AG09309 (cell line): Measurements from ENCODE around the gene SYCE1L.
"Not testable (repeated sequence)": the region's sequence is repeated elsewhere in the genome, so short reads cannot be mapped to it uniquely, and the experiment has no call there.

Source experiments
- DNase-seq: peaks from one replicate; pipeline ENCODE4 v3.0.0-alpha.2; 2010; ENCODE audit warnings: low read depth
- H3K4me3 ChIP-seq: 2 replicates; pipeline ENCODE4 v1.5.1; 2011; ENCODE audit warnings: mild to moderate bottlenecking, low read depth, low read length, moderate library complexity; ENCODE audit not compliant: control insufficient read depth
- TF ChIP-seq, protein P1 (sequence below): IDR thresholded peaks from 2 replicates; pipeline ENCODE4 v1.5.1; 2011; ENCODE audit warnings: mild to moderate bottlenecking, low read depth, low read length, inconsistent platforms; ENCODE audit not compliant: insufficient read depth, control insufficient read depth; ENCODE audit errors: missing control alignments

The SYCE1L gene

DNA sequence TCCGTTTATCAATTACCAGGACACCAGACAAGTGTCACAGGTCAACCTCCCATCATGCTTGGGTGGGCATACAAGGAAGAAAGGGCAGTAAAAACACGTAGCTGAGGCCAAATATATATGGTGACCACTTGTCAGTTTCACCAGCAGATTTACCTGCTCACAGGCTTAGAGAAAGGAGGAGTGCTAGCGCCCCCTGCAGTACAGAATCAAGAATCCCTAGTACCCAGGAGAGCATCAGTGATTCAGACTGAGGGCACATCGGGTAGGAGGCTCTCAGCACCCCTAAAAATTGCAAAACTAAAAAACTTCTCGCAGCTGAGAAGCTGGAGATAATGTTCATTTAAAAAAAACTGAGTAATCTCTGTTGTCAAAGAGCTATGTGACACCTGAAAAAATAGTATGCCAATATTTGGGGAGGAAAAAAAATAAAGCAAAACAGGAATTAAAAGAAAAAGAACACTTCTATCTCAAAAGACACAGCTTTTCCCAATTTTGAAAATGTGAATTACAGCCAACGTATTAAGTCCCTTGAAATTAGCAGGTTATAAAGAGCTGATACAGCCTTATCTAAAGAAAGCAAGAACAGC is 29.5 kb upstream of the SYCE1L start:
- no peak overlapping the region for H3K4me3 ChIP-seq
- no peak for DNase-seq
- TF ChIP-seq, protein P1, sequence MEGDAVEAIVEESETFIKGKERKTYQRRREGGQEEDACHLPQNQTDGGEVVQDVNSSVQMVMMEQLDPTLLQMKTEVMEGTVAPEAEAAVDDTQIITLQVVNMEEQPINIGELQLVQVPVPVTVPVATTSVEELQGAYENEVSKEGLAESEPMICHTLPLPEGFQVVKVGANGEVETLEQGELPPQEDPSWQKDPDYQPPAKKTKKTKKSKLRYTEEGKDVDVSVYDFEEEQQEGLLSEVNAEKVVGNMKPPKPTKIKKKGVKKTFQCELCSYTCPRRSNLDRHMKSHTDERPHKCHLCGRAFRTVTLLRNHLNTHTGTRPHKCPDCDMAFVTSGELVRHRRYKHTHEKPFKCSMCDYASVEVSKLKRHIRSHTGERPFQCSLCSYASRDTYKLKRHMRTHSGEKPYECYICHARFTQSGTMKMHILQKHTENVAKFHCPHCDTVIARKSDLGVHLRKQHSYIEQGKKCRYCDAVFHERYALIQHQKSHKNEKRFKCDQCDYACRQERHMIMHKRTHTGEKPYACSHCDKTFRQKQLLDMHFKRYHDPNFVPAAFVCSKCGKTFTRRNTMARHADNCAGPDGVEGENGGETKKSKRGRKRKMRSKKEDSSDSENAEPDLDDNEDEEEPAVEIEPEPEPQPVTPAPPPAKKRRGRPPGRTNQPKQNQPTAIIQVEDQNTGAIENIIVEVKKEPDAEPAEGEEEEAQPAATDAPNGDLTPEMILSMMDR, result peak; percentile 72

DNA sequence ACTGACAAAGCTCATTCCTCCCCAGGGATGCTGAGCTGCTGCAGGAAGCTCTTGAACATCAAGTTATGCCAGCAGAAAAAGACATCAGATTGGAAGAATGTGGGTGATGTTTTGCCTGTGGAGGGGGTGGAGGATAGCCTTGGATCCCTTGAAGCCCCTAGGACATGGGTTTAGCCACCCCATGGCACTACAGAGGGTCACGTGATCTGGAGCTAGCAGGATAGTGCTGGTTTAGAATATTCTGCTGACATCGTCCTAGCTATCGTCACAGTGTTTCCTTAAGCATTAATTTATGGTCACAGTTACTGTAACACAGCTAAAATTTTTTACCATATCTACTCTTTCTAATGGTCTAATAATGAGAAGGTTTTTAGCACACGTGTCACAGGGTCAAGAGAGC is 28.4 kb upstream of the SYCE1L start:
- TF ChIP-seq, protein P1, result no peak
- DNase-seq, result no peak
- H3K4me3 ChIP-seq, result no peak overlapping the region

DNA sequence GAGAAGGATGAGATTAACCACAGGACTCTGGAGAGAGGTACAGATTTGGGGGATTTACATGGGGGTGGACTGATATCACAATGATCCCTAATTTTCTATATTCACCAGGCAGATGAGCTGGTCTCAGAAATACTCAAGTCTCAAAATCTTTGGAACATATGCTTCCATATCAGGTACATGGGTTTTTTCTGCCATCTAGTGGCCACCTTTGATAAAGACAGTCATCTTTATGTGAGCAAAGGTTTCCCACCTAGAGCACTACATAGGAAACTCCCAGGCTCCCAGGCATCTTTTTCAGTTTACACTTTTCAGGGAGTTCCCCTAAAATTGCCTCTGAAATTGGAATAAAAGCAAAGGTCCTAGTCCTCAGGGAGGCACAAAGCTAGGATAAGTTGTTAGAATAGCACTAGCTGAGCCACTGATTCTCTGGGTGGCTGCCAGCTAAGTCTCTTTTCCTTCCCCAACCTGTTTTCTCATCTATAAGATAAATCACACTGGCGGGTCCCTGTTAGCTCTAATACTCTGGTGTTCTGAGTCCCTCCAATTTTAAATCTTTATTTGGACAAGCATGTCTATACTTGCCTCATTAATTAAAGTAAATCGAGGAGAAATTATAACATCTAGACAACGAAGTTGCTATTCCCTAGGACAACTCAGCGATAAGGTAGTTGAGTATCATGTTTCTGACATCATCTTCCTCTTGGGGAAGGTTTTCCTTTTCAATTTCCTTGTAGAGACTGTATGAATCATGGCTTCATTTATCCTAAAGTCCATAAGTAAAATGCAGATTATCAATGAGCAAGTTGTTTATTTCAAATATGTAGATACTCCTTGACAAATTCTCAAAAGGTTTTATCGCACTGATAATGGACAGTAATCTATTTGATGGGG is 27.2 kb upstream of the SYCE1L start:
- peak; percentile 29 for DNase-seq
- TF ChIP-seq, protein P1, result peak; percentile 57
- H3K4me3 ChIP-seq, result no peak overlapping the region

DNA sequence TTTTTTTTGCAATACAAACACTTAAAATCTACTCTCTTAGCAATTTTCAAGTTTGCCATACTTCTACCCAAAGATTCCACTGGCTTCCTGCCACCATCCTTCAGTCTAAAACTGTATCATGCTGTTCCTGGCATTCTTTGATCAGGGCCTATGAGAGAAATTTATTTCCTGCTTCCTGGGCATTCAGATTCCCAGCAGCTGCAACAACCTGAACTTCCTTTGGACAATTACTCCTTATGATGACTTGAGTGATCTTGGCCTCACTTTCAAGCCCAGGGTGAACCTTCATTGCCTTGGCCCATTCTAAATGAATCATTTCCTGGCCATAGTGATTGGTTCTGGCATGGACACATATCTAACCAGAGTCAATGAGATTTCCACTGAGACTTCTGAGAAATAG is 26.3 kb upstream of the SYCE1L start:
- TF ChIP-seq, protein P1, result no peak
- no peak for DNase-seq
- H3K4me3 ChIP-seq, result no peak overlapping the region

DNA sequence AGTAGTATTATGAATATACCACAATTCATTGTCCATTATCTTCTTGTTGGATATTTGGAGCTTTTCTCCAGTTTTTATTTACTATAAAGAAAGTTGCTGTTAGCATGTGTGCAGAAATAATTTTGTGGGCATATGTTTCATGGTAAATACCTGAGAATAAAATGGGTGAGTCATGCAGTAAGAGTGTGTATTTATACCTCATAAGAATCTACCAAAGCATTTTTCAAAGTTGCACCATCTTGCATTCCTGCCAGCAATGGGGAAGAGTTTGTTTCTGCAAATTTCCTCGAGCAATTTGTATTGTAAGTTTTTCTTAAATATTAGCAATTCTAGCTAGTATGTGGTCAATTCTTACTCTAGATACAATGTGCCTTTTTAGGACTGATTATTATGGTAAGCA is 16.1 kb upstream of the SYCE1L start:
- no peak for DNase-seq
- H3K4me3 ChIP-seq, result no peak overlapping the region
- TF ChIP-seq, protein P1, result no peak

DNA sequence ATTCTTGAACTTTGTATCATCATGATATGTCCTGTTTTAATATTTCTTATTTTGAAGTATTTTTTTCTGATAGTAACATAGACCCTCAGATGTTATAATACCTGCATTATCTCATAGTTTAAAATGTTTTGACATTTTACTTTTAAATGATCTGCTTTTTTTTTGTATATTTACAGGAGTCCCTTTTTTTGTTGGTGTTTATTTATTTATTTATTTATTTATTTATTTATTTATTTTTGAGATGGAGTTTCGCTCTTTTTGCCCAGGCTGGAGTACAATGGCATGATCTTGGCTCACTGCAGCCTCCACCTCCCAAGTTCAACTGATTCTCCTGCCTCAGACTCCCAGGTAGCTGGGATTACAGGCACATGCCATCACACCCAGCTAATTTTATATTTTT is 12.9 kb upstream of the SYCE1L start:
- H3K4me3 ChIP-seq, DNase-seq: not testable (repeated sequence)

DNA sequence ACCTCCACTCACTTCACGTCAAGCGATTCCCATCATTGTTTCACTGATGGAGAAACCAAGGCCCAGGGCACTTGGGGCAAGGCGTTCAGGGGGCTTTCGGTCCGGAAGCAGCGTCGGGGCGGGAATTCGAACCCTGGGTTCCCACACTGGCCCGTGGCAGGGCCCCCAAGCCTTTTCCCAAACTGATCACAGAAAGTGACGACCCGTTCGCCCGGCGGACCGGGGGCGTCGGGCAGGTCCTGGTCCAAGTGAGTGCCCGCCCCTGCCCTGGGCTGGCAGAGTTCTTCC is 9.1 kb upstream of the SYCE1L start:
- DNase-seq, result no peak
- TF ChIP-seq, protein P1, result no peak

More for the DNA sequence above, 9.1 kb upstream of the SYCE1L start:
- H3K4me3 ChIP-seq, result peak overlapping the region; percentile 86
